22Rv1 (cell line): ENCODE results near the gene CALHM5.

Experiments
- H3K27ac ChIP-seq: fragments of 450-650 bp; 2 replicates; pipeline ENCODE4 v1.5.1; 2017
- CTCF ChIP-seq: fragments of 450-650 bp; IDR thresholded peaks from 2 replicates; pipeline ENCODE4 v1.5.1; 2017; ENCODE audit warnings: mild to moderate bottlenecking
- ZFX ChIP-seq: fragments of 450-650 bp; IDR thresholded peaks from 2 replicates; pipeline ENCODE4 v1.6.1; 2017; ENCODE audit warnings: antibody characterized with exemption, borderline replicate concordance

CALHM5 gene

GRCh38 chr6:116531675-116532570 lies 20.5 kb downstream of the CALHM5 start:
- TF ChIP-seq ZFX, result no peak
- peak; percentile 80 for TF ChIP-seq CTCF
- H3K27ac ChIP-seq, result no peak overlapping the region

- H3K27ac ChIP-seq, result no peak overlapping the region
- TF ChIP-seq ZFX (no peak), CTCF (peak; percentile 11; the same call in 1 of the 2 replicates)
Observed at GRCh38 chr6:116533233-116533957, 22.0 kb downstream of the CALHM5 start.

GRCh38 chr6:116535109-116535508 lies 23.7 kb downstream of the CALHM5 start:
- H3K27ac ChIP-seq, result no peak overlapping the region
- TF ChIP-seq ZFX (no peak), CTCF (no peak)

- TF ChIP-seq ZFX, result no peak
- peak; percentile 86 for TF ChIP-seq CTCF
- no peak overlapping the region for H3K27ac ChIP-seq
Observed at GRCh38 chr6:116536216-116536621, 24.8 kb downstream of the CALHM5 start.

- no peak overlapping the region for H3K27ac ChIP-seq
- no peak for TF ChIP-seq ZFX
- no peak for TF ChIP-seq CTCF
Observed at GRCh38 chr6:116542426-116542825, 31.0 kb downstream of the CALHM5 start.

- TF ChIP-seq CTCF (no peak), ZFX (no peak)
- no peak overlapping the region for H3K27ac ChIP-seq
Observed at GRCh38 chr6:116543149-116543548, 31.7 kb downstream of the CALHM5 start.

- no peak within 1 kb of the TSS for H3K27ac ChIP-seq
- TF ChIP-seq ZFX, result no peak
- no peak for TF ChIP-seq CTCF
Observed at GRCh38 chr6:116545651-116546050, 34.2 kb downstream of the CALHM5 start, which contains the start of gene TRAPPC3L. Gene TRAPPC3L, minus strand, starts transcription at chr6:116545684. Its CDS starts 170 bp downstream, at chr6:116545514.
